Glutamatergic neuron (in vitro differentiated cells): ENCODE measurements around the gene LRRC49. TPM values are rescaled to one million over a fixed set of nuclear protein-coding genes. Genes with fewer than 3 reads are reported as not detected.

Experiments used
- DNase-seq: peaks from one replicate; pipeline ENCODE4 v3.0.0; 2022
- H3K27ac Mint-ChIP-seq: one replicate; pipeline ENCODE4 v1.8.0; 2020; ENCODE audit warnings: mild to moderate bottlenecking, mixed read lengths, inconsistent platforms; ENCODE audit not compliant: unreplicated experiment
- H3K27me3 Mint-ChIP-seq: one replicate; pipeline ENCODE4 v1.8.0; 2020; ENCODE audit warnings: mild to moderate bottlenecking, moderate library complexity, mixed read lengths, inconsistent platforms; ENCODE audit not compliant: unreplicated experiment
- H3K36me3 Mint-ChIP-seq: one replicate; pipeline ENCODE4 v1.8.0; 2020; ENCODE audit warnings: mild to moderate bottlenecking, mixed read lengths, inconsistent platforms; ENCODE audit not compliant: unreplicated experiment
- H3K4me1 Mint-ChIP-seq: one replicate; pipeline ENCODE4 v1.8.0; 2020; ENCODE audit warnings: mild to moderate bottlenecking, low read depth, mixed read lengths, inconsistent platforms; ENCODE audit not compliant: unreplicated experiment
- H3K4me3 Mint-ChIP-seq: one replicate; pipeline ENCODE4 v1.8.0; 2020; ENCODE audit warnings: mild to moderate bottlenecking, mixed read lengths, inconsistent platforms; ENCODE audit not compliant: unreplicated experiment
- H3K9me3 Mint-ChIP-seq: one replicate; pipeline ENCODE4 v1.8.0; 2020; ENCODE audit warnings: mild to moderate bottlenecking, moderate library complexity, mixed read lengths, inconsistent platforms; ENCODE audit not compliant: unreplicated experiment
- total RNA-seq: library from RNA; stranded (reverse); fragmentation: NEBNext Ultra II Directional; extraction: Animal tissue kit (Norgen Biotek cat#: 25700); gene quantifications from one replicate; pipeline ENCODE4 v1.2.1, GENCODE V29; 2021; ENCODE audit not compliant: unreplicated experiment
- TF ChIP-seq, protein P1 (sequence below): fragments of 200-600 bp; sonication (generic); IDR thresholded peaks from one replicate; pipeline ENCODE4 v1.5.0; 2021; ENCODE audit not compliant: partially characterized antibody, unreplicated experiment

LRRC49 gene
- total RNA-seq, 1 donor from 2014 or later = 28.6 TPM

GRCh38 chr15:71078506-71079207 lies 186.0 kb downstream of the LRRC49 start:
- no peaks in the 10 kb centered on the region for H3K36me3 Mint-ChIP-seq
- TF ChIP-seq, protein P1, sequence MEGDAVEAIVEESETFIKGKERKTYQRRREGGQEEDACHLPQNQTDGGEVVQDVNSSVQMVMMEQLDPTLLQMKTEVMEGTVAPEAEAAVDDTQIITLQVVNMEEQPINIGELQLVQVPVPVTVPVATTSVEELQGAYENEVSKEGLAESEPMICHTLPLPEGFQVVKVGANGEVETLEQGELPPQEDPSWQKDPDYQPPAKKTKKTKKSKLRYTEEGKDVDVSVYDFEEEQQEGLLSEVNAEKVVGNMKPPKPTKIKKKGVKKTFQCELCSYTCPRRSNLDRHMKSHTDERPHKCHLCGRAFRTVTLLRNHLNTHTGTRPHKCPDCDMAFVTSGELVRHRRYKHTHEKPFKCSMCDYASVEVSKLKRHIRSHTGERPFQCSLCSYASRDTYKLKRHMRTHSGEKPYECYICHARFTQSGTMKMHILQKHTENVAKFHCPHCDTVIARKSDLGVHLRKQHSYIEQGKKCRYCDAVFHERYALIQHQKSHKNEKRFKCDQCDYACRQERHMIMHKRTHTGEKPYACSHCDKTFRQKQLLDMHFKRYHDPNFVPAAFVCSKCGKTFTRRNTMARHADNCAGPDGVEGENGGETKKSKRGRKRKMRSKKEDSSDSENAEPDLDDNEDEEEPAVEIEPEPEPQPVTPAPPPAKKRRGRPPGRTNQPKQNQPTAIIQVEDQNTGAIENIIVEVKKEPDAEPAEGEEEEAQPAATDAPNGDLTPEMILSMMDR = no peak
- no peak overlapping the region for H3K27ac Mint-ChIP-seq
- DNase-seq = no peak
- H3K9me3 Mint-ChIP-seq = no peaks in the 10 kb centered on the region
- no peaks in the 10 kb centered on the region for H3K4me1 Mint-ChIP-seq
- no peak overlapping the region for H3K4me3 Mint-ChIP-seq
- no peaks in the 10 kb centered on the region for H3K27me3 Mint-ChIP-seq

GRCh38 chr15:71079208-71080044 lies 186.8 kb downstream of the LRRC49 start:
- Mint-ChIP-seq H3K27ac (no peak overlapping the region), H3K36me3 (no peaks in the 10 kb centered on the region), H3K4me3 (no peak overlapping the region), H3K4me1 (no peaks in the 10 kb centered on the region), H3K9me3 (no peaks in the 10 kb centered on the region), H3K27me3 (no peaks in the 10 kb centered on the region)
- no peak for DNase-seq
- TF ChIP-seq, protein P1 = no peak

DNA sequence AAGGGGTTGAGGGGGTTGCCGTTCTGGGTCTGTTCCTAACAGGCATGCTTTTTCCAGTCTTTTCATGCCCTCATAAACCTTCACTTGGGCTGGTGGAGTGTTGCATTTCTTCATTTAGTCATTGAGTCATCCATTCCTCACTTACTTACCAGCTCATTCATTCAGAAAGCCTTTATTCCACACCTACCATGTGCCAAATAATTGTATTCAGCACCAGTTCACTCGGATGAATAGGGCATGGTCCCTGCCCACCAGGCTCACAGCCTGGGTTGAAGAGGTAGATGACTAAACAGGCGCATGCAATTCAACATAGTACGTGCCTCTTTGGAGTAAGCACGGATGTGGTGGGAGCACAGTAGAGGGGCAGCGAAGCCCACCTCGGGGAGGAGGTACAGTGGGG lies 187.5 kb downstream of the LRRC49 start:
- H3K9me3 Mint-ChIP-seq = no peaks in the 10 kb centered on the region
- no peaks in the 10 kb centered on the region for H3K27me3 Mint-ChIP-seq
- H3K36me3 Mint-ChIP-seq = no peaks in the 10 kb centered on the region
- H3K4me1 Mint-ChIP-seq = no peaks in the 10 kb centered on the region
- TF ChIP-seq, protein P1 = no peak
- no peak overlapping the region for H3K27ac Mint-ChIP-seq
- no peak overlapping the region for H3K4me3 Mint-ChIP-seq
- DNase-seq = no peak

DNA sequence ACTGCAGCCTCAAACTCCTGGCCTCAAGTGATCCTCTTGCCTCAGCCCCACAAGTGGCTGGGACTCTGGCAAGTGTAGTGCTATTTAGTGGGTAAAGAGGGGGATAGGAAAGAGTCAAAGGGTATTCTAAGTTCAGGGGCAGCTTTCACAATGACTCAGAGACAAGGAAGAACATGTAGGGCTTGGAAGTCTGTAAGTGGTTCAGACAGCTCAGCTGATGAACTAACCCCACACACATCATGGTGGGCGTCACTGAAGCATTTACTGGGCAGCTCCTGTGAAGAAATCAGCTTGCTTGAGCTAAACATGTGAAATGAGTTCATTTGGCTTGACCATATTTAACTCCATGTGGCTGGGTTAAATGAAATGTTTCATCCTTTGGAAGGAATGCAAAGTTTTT lies 188.1 kb downstream of the LRRC49 start:
- no peak for DNase-seq
- H3K9me3 Mint-ChIP-seq = no peaks in the 10 kb centered on the region
- no peaks in the 10 kb centered on the region for H3K36me3 Mint-ChIP-seq
- no peak overlapping the region for H3K27ac Mint-ChIP-seq
- no peak overlapping the region for H3K4me3 Mint-ChIP-seq
- H3K27me3 Mint-ChIP-seq = no peaks in the 10 kb centered on the region
- no peaks in the 10 kb centered on the region for H3K4me1 Mint-ChIP-seq
- TF ChIP-seq, protein P1 = no peak

- DNase-seq = no peak
- TF ChIP-seq, protein P1 = no peak
- no peak overlapping the region for H3K4me3 Mint-ChIP-seq
- no peaks in the 10 kb centered on the region for H3K27me3 Mint-ChIP-seq
- H3K27ac Mint-ChIP-seq = no peak overlapping the region
- H3K4me1 Mint-ChIP-seq = no peaks in the 10 kb centered on the region
- no peaks in the 10 kb centered on the region for H3K9me3 Mint-ChIP-seq
- no peaks in the 10 kb centered on the region for H3K36me3 Mint-ChIP-seq
Measured at GRCh38 chr15:71082803-71083202, 190.2 kb downstream of the LRRC49 start.
